GF-D8 (cell line): ENCODE measurements around the gene SPDYE8.
"Not testable (repeated sequence)": the region's sequence is repeated elsewhere in the genome, so short reads cannot be mapped to it uniquely, and the experiment has no call there.

Experiments used
- DNase-seq: peaks from one replicate; lab custom pipeline; 2025; lab: John Stamatoyannopoulos, UW

The SPDYE8 gene

GRCh38 chr7:73029666-73030065, at the start of gene SPDYE8:
TSS of gene SPDYE8 (minus strand) at chr7:73029766. CDS start at chr7:73027966, 1,800 bp downstream.
- DNase-seq: not testable (repeated sequence)

GRCh38 chr7:73057811-73058210, 28.2 kb upstream of the SPDYE8 start, which contains the start of gene SPDYE11:
TSS of gene SPDYE11 (minus strand) at chr7:73057911. CDS start at chr7:73056111, 1,800 bp downstream.
- DNase-seq: not testable (repeated sequence)

GRCh38 chr7:73006491-73006890, 23.1 kb downstream of the SPDYE8 start:
- not testable (repeated sequence) for DNase-seq

GRCh38 chr7:73005693-73006447, 23.7 kb downstream of the SPDYE8 start:
- DNase-seq: not testable (repeated sequence)

- not testable (repeated sequence) for DNase-seq
These were observed 24.2 kb downstream of the SPDYE8 start for GRCh38 chr7:73005356-73005692.

- not testable (repeated sequence) for DNase-seq
These were observed 31.6 kb downstream of the SPDYE8 start for GRCh38 chr7:72997887-72998468.

GRCh38 chr7:72997447-72997846, 32.1 kb downstream of the SPDYE8 start:
- DNase-seq: not testable (repeated sequence)

GRCh38 chr7:72995484-72995883, 34.1 kb downstream of the SPDYE8 start:
- DNase-seq: not testable (repeated sequence)

- DNase-seq: not testable (repeated sequence)
These were observed 39.2 kb downstream of the SPDYE8 start for GRCh38 chr7:72990146-72990913.

GRCh38 chr7:72982084-72982483, 47.5 kb downstream of the SPDYE8 start:
- not testable (repeated sequence) for DNase-seq

- DNase-seq: not testable (repeated sequence)
These were observed 49.2 kb downstream of the SPDYE8 start for GRCh38 chr7:72980382-72980781.

- not testable (repeated sequence) for DNase-seq
These were observed 53.1 kb downstream of the SPDYE8 start for GRCh38 chr7:72976434-72976833.

- not testable (repeated sequence) for DNase-seq
These were observed 53.8 kb downstream of the SPDYE8 start for GRCh38 chr7:72975656-72976286.

- not testable (repeated sequence) for DNase-seq
These were observed 54.8 kb downstream of the SPDYE8 start for GRCh38 chr7:72974781-72975180.

GRCh38 chr7:72971505-72971904, 58.1 kb downstream of the SPDYE8 start:
- DNase-seq: not testable (repeated sequence)
